GM23338 (cell line): ENCODE data around the gene PFKM.

Experiments
- CREB1 ChIP-seq: fragments of 250-450 bp; sonication (Bioruptor Pico); IDR thresholded peaks from 2 replicates; pipeline ENCODE4 v1.5.0; 2020; ENCODE audit warnings: low read depth, mild to moderate bottlenecking, moderate library complexity
- CTCF ChIP-seq, 2 experiments: fragments of 200-600 bp in 1 of 2; sonication (generic) in 1 of 2; conservative IDR thresholded peaks; 2 replicates each; pipeline versions ENCODE4 v1.5.1 to v1.6.1; 2016 to 2017; ENCODE audit warnings: antibody characterized with exemption in 2 of 2, low read depth in 2 of 2, mild to moderate bottlenecking in 2 of 2, moderate library complexity in 1 of 2
- EZH2 ChIP-seq: fragments of 200-600 bp; sonication (generic); IDR thresholded peaks from one replicate; pipeline ENCODE4 v1.8.0; 2017; ENCODE audit warnings: antibody characterized with exemption, mild to moderate bottlenecking, low read depth; ENCODE audit not compliant: unreplicated experiment
- EZH2phosphoT487 ChIP-seq: fragments of 200-600 bp; sonication (generic); IDR thresholded peaks from one replicate; pipeline ENCODE4 v1.8.1; 2018; ENCODE audit warnings: antibody characterized with exemption; ENCODE audit not compliant: unreplicated experiment
- POLR2AphosphoS5 ChIP-seq: IDR thresholded peaks from 2 replicates; pipeline ENCODE4 v1.6.1; 2016; ENCODE audit warnings: antibody characterized with exemption, low read depth

GRCh38 chr12:48160046-48160445 is 40.9 kb downstream of the PFKM start:
- TF ChIP-seq CTCF (conservative IDR thresholded peaks at IDR 0.05; ENCODE audit: low read depth in 2 of 2) (no peak), EZH2 (no peak), EZH2phosphoT487 (no peak), CREB1 (no peak), POLR2AphosphoS5 (no peak)
